ENCODE results near the gene KLHDC3.
"Not testable (repeated sequence)": the region's sequence is repeated elsewhere in the genome, so short reads cannot be mapped to it uniquely, and the experiment has no call there.

DNA sequence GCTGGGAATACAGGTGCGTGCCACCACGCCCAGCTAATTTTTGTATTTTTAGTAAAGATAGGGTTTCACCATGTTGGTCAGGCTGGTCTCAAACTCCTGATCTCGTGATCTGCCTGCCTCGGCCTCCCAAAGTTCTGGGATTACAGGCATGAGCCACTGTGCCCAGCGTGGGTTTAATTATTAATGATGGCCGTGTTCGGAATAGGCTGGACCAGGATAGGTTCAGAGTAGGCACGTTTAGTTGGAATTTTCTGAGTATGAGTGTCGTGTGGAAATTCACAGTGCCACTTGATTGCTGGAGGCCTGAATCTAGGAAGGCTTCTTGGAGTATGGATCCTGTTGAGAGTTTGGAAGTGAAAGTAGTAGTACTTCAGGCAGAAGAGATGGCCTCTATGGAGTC is 15.8 kb upstream of the KLHDC3 start:
- TF ChIP-seq, protein P1, sequence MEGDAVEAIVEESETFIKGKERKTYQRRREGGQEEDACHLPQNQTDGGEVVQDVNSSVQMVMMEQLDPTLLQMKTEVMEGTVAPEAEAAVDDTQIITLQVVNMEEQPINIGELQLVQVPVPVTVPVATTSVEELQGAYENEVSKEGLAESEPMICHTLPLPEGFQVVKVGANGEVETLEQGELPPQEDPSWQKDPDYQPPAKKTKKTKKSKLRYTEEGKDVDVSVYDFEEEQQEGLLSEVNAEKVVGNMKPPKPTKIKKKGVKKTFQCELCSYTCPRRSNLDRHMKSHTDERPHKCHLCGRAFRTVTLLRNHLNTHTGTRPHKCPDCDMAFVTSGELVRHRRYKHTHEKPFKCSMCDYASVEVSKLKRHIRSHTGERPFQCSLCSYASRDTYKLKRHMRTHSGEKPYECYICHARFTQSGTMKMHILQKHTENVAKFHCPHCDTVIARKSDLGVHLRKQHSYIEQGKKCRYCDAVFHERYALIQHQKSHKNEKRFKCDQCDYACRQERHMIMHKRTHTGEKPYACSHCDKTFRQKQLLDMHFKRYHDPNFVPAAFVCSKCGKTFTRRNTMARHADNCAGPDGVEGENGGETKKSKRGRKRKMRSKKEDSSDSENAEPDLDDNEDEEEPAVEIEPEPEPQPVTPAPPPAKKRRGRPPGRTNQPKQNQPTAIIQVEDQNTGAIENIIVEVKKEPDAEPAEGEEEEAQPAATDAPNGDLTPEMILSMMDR (IDR thresholded peaks at IDR 0.05) = not testable (repeated sequence)
- not testable (repeated sequence) for TF ChIP-seq POLR2A (IDR thresholded peaks at IDR 0.05)

Measured in thyroid gland (tissue), 4 donors.